T-cell (primary cell): ENCODE data around the gene DHRS12. TPM values are rescaled to one million over a fixed set of nuclear protein-coding genes. Genes with fewer than 3 reads are reported as not detected.

Source experiments
- ATAC-seq, 4 experiments: fragments of 200-7000 bp in 3 of 4; fragments of 150-1000 bp in 1 of 4; cut with Tn5 transposase; replicated peaks in 1 of 4; 1 replicate in 3 of 4; 2 replicates in 1 of 4; pipeline ENCODE4 v1.10.0; 2021; ENCODE audit warnings: moderate library complexity in 3 of 4, mild to moderate bottlenecking in 2 of 4, moderate number of reproducible peaks in 1 of 4
- CTCF ChIA-PET, 2 donors: fragments of 300-600 bp; sonication (Branson Sonifier 250); formaldehyde crosslinking; loops; one replicate each; lab custom pipeline; 2022; ENCODE audit warnings: antibody characterized with exemption in 2 of 2; lab: Charles Lee
- POLR2A ChIA-PET, 2 donors: fragments of 300-600 bp; sonication (Branson Sonifier 250); formaldehyde crosslinking; loops; one replicate each; lab custom pipeline; 2022; ENCODE audit warnings: antibody characterized with exemption in 2 of 2; lab: Charles Lee
- DNase-seq, 35 experiments: peaks; one replicate each; pipeline versions ENCODE4 v3.0.0 to v3.0.0-alpha.2; 2013 to 2023
- H3K27ac ChIP-seq: one replicate; pipeline ENCODE4 v1.5.1; 2013; ENCODE audit warnings: low read length
- H3K27me3 ChIP-seq, 2 experiments: replicated peaks in 1 of 2; 1 replicate in 1 of 2; 2 replicates in 1 of 2; pipeline versions ENCODE4 v1.6.1 to v1.7.0; 2013; ENCODE audit warnings: low read length in 1 of 2, mixed read lengths in 1 of 2; ENCODE audit not compliant: control insufficient read depth in 2 of 2, insufficient read depth in 2 of 2; ENCODE audit errors: extremely low read depth in 1 of 2
- H3K36me3 ChIP-seq, 2 donors: 1 replicate in 1 of 2; 2 replicates in 1 of 2; pipeline versions ENCODE4 v1.6.1 to v1.7.0; 2013; ENCODE audit warnings: low read length in 1 of 2; ENCODE audit not compliant: control insufficient read depth in 2 of 2, insufficient read depth in 1 of 2; ENCODE audit errors: extremely low read depth in 1 of 2
- H3K4me1 ChIP-seq, 2 experiments: 1 replicate in 1 of 2; 2 replicates in 1 of 2; pipeline versions ENCODE4 v1.6.1 to v1.7.0; 2013; ENCODE audit warnings: low read length in 2 of 2, mixed read lengths in 1 of 2; ENCODE audit not compliant: insufficient read depth in 2 of 2, control insufficient read depth in 1 of 2; ENCODE audit errors: extremely low read depth in 1 of 2
- H3K4me3 ChIP-seq, 2 donors: 1 replicate in 1 of 2; 2 replicates in 1 of 2; pipeline versions ENCODE4 v1.5.1 to v1.7.0; 2013; ENCODE audit warnings: mild to moderate bottlenecking in 2 of 2, low read length in 1 of 2, moderate library complexity in 1 of 2; ENCODE audit not compliant: control insufficient read depth in 1 of 2; ENCODE audit errors: extremely low read depth in 1 of 2
- H3K9me3 ChIP-seq: 2 replicates; pipeline ENCODE4 v1.7.0; 2013
- H3K27ac Mint-ChIP-seq, 2 donors: one replicate each; pipeline ENCODE4 v1.8.0; 2020 to 2021; ENCODE audit warnings: mild to moderate bottlenecking in 2 of 2, mixed read lengths in 2 of 2
- H3K27me3 Mint-ChIP-seq, 2 donors: one replicate each; pipeline ENCODE4 v1.8.0; 2021 to 2022; ENCODE audit warnings: mixed read lengths in 2 of 2
- H3K36me3 Mint-ChIP-seq: one replicate; pipeline ENCODE4 v1.8.0; 2021; ENCODE audit warnings: mixed read lengths
- H3K4me1 Mint-ChIP-seq, 3 donors: one replicate each; pipeline ENCODE4 v1.8.0; 2020 to 2022; ENCODE audit warnings: mixed read lengths in 3 of 3, mild to moderate bottlenecking in 1 of 3
- H3K4me3 Mint-ChIP-seq, 3 donors: one replicate each; pipeline ENCODE4 v1.8.0; 2020 to 2022; ENCODE audit warnings: mild to moderate bottlenecking in 3 of 3, mixed read lengths in 3 of 3, moderate library complexity in 3 of 3
- H3K9me3 Mint-ChIP-seq, 3 donors: one replicate each; pipeline ENCODE4 v1.8.0; 2020 to 2022; ENCODE audit warnings: mixed read lengths in 3 of 3
- whole genome bisulfite sequencing: methylation state at CpG from one replicate; pipeline ENCODE4 v1.1.5; 2013; ENCODE audit warnings: missing lambda C conversion rate; ENCODE audit not compliant: insufficient coverage; 5-methylcytosine and 5-hydroxymethylcytosine counted together
- total RNA-seq, 35 experiments: library from RNA in 6 of 35; stranded (reverse) in 6 of 35; fragments of 120-200 nt in 1 of 35; gene quantifications; one replicate each; pipeline versions ENCODE4 v1.2.1 to v1.2.4 and lab custom pipeline; 2013 to 2026

DHRS12 gene
- total RNA-seq, 5 donors from 2014 or later (not counting 1 experiment from before 2014, with no cell fraction given), result 18.1 to 27.8 (median 21.7) TPM

- no peaks in the 10 kb centered on the region for H3K9me3 Mint-ChIP-seq
- no peak overlapping the region for H3K4me3 Mint-ChIP-seq
- peaks cover 0 to 5% (median 0%) of the 10 kb centered on the region in 3 donors for H3K4me1 Mint-ChIP-seq
- Histone ChIP-seq H3K27me3 (no peaks in the 10 kb centered on the region), H3K36me3 (peaks cover 4 to 5% of the 10 kb centered on the region in 2 donors), H3K27ac (no peak overlapping the region), H3K4me1 (no peaks in the 10 kb centered on the region), H3K4me3 (no peak overlapping the region), H3K9me3 (no peaks in the 10 kb centered on the region)
- DNase-seq (peak in 1 of 35 experiments; percentile 25), ATAC-seq (peak in 2 of 4 experiments; percentile 32 to 44)
- POLR2A ChIA-PET, result no interaction called here
- H3K27ac Mint-ChIP-seq, result no peak overlapping the region
- peaks cover 29% of the 10 kb centered on the region for H3K36me3 Mint-ChIP-seq
- H3K27me3 Mint-ChIP-seq, result no peaks in the 10 kb centered on the region
- WGBS, result 84% methylated on average over 10 of the region's 15 CpGs
- CTCF ChIA-PET, result no interaction called here
Measured at GRCh38 chr13:51781246-51782022, 22.5 kb downstream of the DHRS12 start.

- peaks cover 2 to 4% of the 10 kb centered on the region in 2 donors for H3K36me3 ChIP-seq
- DNase-seq, result no peak
- CTCF ChIA-PET, result no interaction called here
- POLR2A ChIA-PET, result no interaction called here
- H3K4me1 ChIP-seq, result no peaks in the 10 kb centered on the region
- no peaks in the 10 kb centered on the region for H3K27me3 ChIP-seq
- H3K4me3 ChIP-seq, result no peak overlapping the region
- WGBS, result no CpG with 5 or more reads among the region's 3 CpGs
- no peak overlapping the region for H3K27ac ChIP-seq
- Mint-ChIP-seq H3K4me3 (no peak overlapping the region), H3K4me1 (peaks cover 0 to 5% (median 0%) of the 10 kb centered on the region in 3 donors), H3K27ac (no peak overlapping the region), H3K9me3 (no peaks in the 10 kb centered on the region), H3K27me3 (no peaks in the 10 kb centered on the region), H3K36me3 (peaks cover 20% of the 10 kb centered on the region)
- no peak for ATAC-seq
- H3K9me3 ChIP-seq, result no peaks in the 10 kb centered on the region
Measured at GRCh38 chr13:51780099-51780498, 23.9 kb downstream of the DHRS12 start.

GRCh38 chr13:51778392-51778791, 25.6 kb downstream of the DHRS12 start:
- Mint-ChIP-seq H3K27me3 (no peaks in the 10 kb centered on the region), H3K4me1 (peaks cover 0 to 5% (median 0%) of the 10 kb centered on the region in 3 donors), H3K36me3 (peaks cover 16% of the 10 kb centered on the region), H3K27ac (no peak overlapping the region), H3K9me3 (no peaks in the 10 kb centered on the region), H3K4me3 (no peak overlapping the region)
- Histone ChIP-seq H3K9me3 (no peaks in the 10 kb centered on the region), H3K4me1 (no peaks in the 10 kb centered on the region), H3K27me3 (no peaks in the 10 kb centered on the region), H3K4me3 (no peak overlapping the region), H3K27ac (no peak overlapping the region), H3K36me3 (peaks cover 2 to 6% of the 10 kb centered on the region in 2 donors)
- ATAC-seq, result no peak
- POLR2A ChIA-PET, result interaction anchor here in 1 of 2 donors (0.6 kb wide), 1 partner anchor 31 kb away, joined by 3 read pairs; no protein-coding TSS in a partner anchor
- CTCF ChIA-PET, result no interaction called here
- DNase-seq, result no peak
- WGBS, result 62% methylated on average over 6 of the region's 11 CpGs

- Histone ChIP-seq H3K4me3 (no peak overlapping the region), H3K36me3 (peaks cover 2 to 10% of the 10 kb centered on the region in 2 donors), H3K27ac (no peak overlapping the region), H3K27me3 (no peaks in the 10 kb centered on the region), H3K4me1 (no peaks in the 10 kb centered on the region), H3K9me3 (no peaks in the 10 kb centered on the region)
- Mint-ChIP-seq H3K4me1 (peaks cover 0 to 5% (median 0%) of the 10 kb centered on the region in 3 donors), H3K4me3 (no peak overlapping the region), H3K36me3 (peaks cover 16% of the 10 kb centered on the region), H3K27ac (no peak overlapping the region), H3K9me3 (no peaks in the 10 kb centered on the region), H3K27me3 (no peaks in the 10 kb centered on the region)
- DNase-seq, result no peak
- ChIA-PET CTCF (no interaction called here), POLR2A (interaction anchor here in 1 of 2 donors (0.6 kb wide), 1 partner anchor 31 kb away, joined by 3 read pairs; no protein-coding TSS in a partner anchor)
- no peak for ATAC-seq
- 81% methylated on average over 7 of the region's 9 CpGs for WGBS
Measured at GRCh38 chr13:51777921-51778320, 26.0 kb downstream of the DHRS12 start.

- Histone ChIP-seq H3K27ac (no peak overlapping the region), H3K4me3 (no peak overlapping the region), H3K4me1 (no peaks in the 10 kb centered on the region), H3K27me3 (no peaks in the 10 kb centered on the region), H3K36me3 (peaks cover 2 to 12% of the 10 kb centered on the region in 2 donors), H3K9me3 (no peaks in the 10 kb centered on the region)
- ChIA-PET POLR2A (no interaction called here), CTCF (no interaction called here)
- ATAC-seq (no peak), DNase-seq (no peak)
- Mint-ChIP-seq H3K27ac (no peak overlapping the region), H3K27me3 (no peaks in the 10 kb centered on the region), H3K4me3 (no peak overlapping the region), H3K9me3 (no peaks in the 10 kb centered on the region), H3K36me3 (peaks cover 20% of the 10 kb centered on the region), H3K4me1 (no peaks in the 10 kb centered on the region)
- 64% methylated on average over 3 of the region's 7 CpGs for WGBS
Measured at GRCh38 chr13:51776179-51776578, 27.8 kb downstream of the DHRS12 start.

- Histone ChIP-seq H3K27me3 (no peaks in the 10 kb centered on the region), H3K27ac (no peak overlapping the region), H3K4me1 (no peaks in the 10 kb centered on the region), H3K4me3 (no peak overlapping the region), H3K9me3 (no peaks in the 10 kb centered on the region), H3K36me3 (peaks cover 0 to 22% of the 10 kb centered on the region in 2 donors)
- ATAC-seq (no peak), DNase-seq (no peak)
- H3K4me1 Mint-ChIP-seq, result no peaks in the 10 kb centered on the region
- ChIA-PET POLR2A (no interaction called here), CTCF (no interaction called here)
- no peaks in the 10 kb centered on the region for H3K9me3 Mint-ChIP-seq
- peaks cover 21% of the 10 kb centered on the region for H3K36me3 Mint-ChIP-seq
- no peaks in the 10 kb centered on the region for H3K27me3 Mint-ChIP-seq
- H3K4me3 Mint-ChIP-seq, result no peak overlapping the region
- H3K27ac Mint-ChIP-seq, result no peak overlapping the region
- 93% methylated on average over 5 of the region's 11 CpGs for WGBS
Measured at GRCh38 chr13:51773515-51773914, 30.4 kb downstream of the DHRS12 start.
